ENCODE data around the gene YIF1A.
A peak's percentile ranks its signal among the peaks of the same experiment; 100 is the strongest.

Gene YIF1A, protein sequence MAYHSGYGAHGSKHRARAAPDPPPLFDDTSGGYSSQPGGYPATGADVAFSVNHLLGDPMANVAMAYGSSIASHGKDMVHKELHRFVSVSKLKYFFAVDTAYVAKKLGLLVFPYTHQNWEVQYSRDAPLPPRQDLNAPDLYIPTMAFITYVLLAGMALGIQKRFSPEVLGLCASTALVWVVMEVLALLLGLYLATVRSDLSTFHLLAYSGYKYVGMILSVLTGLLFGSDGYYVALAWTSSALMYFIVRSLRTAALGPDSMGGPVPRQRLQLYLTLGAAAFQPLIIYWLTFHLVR

DNA sequence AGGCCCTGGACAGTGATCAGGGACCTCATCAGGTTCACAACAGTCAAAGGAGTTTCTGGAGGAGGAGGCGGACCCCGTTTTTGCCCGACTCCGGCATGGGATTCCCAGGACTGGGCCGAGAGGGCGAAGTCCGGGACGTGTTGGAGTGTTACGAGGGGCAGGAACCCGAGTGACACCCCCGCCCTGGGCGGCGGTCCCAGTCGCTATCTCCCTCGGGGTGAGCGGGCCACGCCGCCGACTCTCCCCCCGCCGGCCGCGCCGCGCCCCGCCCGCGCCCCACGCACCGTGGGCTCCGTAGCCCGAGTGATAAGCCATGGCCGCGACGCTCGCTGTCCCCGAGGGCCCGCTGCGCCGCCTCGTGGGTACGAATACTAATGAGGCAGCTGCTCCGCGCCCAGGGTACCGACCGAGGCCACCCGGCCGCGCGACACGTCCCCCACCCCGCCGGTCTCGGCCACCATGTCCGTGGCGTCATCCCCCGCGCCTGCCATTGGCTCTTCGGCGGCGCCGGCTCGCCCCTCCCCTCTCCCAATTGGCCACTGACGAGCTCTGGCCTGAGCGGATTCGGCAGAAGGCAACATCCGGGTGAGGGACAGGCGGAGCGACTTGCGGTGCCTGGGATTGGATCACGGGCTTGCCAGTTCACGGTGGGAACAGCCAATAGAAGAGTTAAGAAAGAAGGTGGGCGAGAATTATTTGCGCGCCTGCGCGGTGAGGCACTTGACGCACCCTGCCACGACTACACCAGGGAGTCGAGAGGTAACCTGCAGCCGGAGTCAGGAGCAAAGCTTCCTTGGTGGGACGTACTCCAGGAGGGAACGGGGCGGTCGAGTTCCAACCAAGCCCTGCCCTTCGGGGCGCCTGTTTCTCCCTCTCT lies at the start of gene YIF1A:
Gene YIF1A, minus strand, starts transcription at position 473 of the 877 bp plus-strand sequence. Its CDS starts 158 bp downstream, at position 315.
- peak; percentile 99 for DNase-seq (ENCODE audit: low spot score)

DNA sequence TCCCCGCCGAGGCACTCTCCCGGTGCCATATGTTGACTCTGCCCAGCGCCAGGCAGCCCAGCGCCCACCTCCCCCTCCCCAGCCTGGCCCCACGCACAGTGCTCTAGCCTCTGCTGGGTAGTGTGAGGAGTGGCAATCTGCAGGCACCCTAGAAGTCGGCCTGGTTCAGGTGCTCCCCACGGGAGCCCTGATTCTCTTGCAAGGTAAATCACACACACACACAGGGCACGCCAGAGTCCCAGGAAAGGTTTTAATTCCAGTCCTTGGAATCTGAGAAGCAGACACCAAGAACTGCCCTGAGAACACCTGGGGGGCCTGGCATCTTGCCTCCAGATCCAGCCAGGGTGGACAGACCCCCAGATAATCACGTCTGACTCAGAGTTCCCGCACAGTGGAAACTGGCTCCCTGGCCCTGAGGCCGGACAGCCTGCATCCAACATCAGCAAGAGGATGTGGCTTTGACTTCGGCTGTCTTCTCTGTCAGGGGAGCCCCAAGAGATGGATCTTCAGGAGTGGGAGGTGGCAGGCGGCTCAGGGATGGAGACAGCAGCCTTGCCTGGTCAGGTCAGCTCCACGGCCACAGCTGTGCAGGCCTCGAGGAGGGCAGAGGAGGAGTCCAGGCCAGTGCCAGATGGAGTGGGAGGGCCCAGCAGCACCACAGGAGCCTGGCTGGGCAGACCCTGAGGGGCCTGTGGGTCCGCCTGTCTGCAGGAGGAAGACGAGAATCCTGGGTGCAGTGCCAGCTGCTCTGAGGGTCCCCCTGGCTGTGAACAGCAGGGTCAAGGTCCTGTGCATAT lies 48.4 kb upstream of the YIF1A start:
- no peak for DNase-seq (ENCODE audit: low spot score)

GRCh38 chr11:66336234-66337102 lies 47.5 kb upstream of the YIF1A start, which contains the start of gene RIN1:
TSS of gene RIN1 (minus strand) at chr11:66336434. CDS start at chr11:66336402, 32 bp downstream.
- DNase-seq (ENCODE audit: low spot score), result peak; percentile 66

DNA sequence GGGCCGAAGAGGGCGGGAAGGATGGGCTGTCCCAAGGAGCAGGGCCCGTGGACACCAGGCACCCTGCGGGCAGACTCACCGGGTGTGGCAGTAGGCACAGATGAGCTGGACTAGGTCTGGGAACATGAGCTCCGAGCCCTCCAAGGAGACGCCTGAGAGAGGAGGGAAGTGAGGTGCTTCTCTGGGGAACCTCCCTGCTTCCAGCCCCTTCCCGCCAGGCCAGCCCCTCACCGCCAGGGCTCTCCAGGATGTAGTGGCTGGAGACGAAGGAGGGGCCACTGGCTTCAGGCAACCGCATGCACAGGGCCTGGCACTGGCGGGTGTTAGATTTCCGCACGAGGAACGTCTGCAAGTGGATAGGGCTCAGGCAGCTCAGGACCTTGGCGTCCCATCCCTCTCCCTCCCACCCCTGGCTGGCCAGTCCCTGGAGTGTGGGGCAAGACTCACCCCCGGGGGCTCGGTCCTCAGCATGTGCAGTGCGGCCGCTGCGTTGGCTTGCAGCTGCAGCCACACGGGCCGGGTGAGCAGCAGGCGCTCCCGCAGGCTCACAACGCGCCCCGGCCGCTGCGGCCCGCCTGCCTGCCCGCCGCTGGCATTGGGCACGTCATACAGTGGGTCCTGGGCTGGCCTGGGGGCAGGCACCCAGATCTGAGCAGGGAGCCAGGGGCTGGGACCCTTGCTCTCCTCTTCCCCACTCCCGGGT lies 46.7 kb upstream of the YIF1A start:
- no peak for DNase-seq (ENCODE audit: low spot score)

GRCh38 chr11:66334605-66335442 lies 45.9 kb upstream of the YIF1A start:
- DNase-seq (ENCODE audit: low spot score), result no peak

GRCh38 chr11:66333896-66334604 lies 45.1 kb upstream of the YIF1A start:
- DNase-seq (ENCODE audit: low spot score), result no peak

GRCh38 chr11:66333220-66333877 lies 44.4 kb upstream of the YIF1A start:
- no peak for DNase-seq (ENCODE audit: low spot score)

- no peak for DNase-seq (ENCODE audit: low spot score)
These were observed 43.7 kb upstream of the YIF1A start for GRCh38 chr11:66332371-66333219.

DNA sequence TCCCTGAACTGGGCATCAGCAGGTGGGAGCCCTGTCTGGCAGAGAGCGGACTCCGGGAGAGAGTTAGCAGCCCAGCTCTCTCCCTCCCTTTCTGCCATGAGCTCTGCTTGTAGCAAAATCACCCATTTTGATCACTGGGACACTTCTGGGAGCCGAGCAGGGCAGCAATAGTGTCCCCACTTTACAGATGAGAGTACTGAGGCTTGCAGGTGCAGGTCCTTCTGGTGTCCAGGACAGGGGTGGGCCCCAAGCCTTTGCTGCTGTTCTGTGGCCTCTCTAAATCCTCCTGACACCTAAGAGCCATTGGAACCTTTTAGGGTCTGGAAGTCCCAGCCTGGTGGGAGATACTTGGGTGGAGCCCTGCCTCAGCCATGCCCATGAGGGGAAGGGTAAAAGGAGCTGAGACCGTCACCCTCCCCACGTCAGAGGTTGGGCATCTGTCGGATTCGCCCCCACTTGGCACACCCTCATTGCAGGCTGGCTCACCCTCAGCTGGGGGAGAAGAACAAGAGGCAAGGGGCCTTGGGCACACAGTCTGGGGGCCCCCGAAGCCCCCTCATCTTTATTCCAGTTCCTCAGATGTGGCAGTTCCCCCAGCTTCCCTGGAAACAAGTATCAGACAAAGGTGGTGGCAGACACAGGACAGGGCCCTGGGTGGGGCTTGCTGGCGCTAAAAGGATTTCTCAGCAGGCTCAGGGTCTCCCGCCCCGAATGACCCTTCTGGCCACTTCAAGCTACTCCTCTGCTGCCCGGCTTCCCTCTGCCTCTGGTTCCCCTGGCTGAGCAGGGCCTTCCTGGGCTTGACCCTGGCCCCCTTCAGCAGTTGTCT lies 42.8 kb upstream of the YIF1A start:
- DNase-seq (ENCODE audit: low spot score), result no peak

DNA sequence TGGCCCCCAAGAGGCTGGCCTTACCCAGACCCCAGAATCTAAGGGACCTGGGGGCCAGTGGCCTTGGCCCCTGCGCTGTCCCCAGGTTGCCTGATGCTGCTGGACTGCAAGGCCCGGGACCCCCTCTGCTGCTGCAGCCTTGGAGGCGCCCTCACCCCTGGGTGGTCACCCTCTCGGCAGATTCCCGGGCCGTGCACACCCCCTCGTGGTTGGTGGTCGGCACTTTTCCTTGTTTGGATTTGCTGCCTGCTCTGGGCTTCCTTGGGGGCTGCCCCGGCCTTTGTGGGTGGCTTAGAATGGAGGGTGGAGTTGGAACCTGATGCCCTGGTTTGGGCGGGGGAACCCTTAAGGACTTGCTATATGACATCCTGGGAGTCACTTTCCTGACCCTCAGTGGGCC lies 42.0 kb upstream of the YIF1A start:
- no peak for DNase-seq (ENCODE audit: low spot score)

DNA sequence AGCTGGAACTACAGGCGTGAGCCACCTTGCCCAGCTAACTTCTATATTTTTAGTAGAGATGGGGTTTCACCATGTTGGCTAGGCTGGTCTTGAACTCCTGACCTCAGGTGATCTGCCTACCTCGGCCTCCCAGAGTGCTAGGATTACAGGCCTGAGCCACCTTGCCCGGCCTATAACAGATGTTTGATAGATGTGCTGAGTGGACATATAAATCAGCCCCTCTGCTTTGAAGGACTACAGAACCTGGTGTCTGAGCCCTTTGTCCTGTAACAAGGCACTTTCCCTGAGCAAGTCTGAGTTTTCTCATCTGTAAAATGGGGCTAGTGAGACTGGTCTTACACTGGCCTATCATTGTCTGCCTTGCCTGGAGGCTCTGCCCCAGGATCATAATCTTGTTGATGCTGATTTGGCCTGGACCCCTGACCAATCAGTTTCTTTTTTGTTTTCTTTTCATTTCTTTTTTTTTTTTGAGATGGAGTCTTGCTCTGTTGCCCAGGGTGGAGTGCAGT lies 40.3 kb upstream of the YIF1A start:
- no peak for DNase-seq (ENCODE audit: low spot score)

DNA sequence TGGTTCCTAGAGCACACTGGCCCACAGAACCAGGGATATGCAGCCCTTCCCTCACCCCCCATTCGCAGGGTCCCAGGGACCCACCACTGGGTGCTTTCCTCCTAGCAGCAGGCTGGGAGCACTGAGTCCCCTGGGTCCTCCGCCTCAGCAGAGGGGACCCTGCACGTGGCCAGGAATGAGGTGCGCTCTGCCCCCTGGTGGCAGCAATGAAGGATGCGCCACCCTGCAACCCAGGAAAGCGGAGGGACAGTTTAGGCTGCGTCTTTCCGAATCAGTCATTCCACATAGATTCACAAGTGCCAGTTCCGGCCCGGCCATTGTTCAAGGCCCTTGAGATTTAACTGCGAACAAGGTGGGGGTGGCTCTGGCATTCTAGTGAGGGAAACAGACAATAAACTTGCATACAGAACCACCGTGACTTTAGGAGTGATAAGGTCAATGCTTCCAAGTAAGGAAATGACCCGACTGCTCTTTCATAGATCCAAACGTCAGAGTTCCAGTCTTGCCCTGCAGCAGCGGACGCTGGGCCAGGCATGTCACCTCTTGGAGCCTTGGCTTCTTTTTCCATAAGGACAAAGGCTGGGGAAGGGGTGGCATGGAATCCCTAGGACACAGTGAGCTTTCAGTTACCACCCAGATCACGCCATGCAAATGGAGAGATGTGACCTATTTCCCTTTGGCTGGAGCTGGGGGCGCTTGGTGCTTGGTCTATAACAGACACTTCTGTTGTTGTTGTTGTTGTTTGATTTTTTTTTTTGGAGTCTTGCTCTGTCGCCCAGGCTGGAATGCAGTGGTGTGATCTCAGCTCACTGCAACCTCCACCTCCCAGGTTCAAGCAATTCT lies 39.6 kb upstream of the YIF1A start:
- DNase-seq (ENCODE audit: low spot score), result peak; percentile 83

DNA sequence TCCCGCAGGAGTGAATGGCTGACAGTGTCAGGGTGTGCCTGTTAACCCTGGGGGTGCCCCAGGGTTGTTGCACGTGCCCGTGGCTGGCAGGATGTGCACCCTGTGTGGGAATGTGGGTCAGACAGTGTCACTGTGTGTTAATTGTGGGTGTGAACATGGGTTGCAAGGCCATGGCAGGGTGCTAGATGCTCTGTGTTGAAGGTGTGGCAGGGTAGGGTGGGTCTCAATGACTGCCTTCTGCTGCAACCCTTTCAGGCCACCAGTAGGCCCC lies 39.0 kb upstream of the YIF1A start:
- peak; percentile 42 for DNase-seq (ENCODE audit: low spot score)

DNA sequence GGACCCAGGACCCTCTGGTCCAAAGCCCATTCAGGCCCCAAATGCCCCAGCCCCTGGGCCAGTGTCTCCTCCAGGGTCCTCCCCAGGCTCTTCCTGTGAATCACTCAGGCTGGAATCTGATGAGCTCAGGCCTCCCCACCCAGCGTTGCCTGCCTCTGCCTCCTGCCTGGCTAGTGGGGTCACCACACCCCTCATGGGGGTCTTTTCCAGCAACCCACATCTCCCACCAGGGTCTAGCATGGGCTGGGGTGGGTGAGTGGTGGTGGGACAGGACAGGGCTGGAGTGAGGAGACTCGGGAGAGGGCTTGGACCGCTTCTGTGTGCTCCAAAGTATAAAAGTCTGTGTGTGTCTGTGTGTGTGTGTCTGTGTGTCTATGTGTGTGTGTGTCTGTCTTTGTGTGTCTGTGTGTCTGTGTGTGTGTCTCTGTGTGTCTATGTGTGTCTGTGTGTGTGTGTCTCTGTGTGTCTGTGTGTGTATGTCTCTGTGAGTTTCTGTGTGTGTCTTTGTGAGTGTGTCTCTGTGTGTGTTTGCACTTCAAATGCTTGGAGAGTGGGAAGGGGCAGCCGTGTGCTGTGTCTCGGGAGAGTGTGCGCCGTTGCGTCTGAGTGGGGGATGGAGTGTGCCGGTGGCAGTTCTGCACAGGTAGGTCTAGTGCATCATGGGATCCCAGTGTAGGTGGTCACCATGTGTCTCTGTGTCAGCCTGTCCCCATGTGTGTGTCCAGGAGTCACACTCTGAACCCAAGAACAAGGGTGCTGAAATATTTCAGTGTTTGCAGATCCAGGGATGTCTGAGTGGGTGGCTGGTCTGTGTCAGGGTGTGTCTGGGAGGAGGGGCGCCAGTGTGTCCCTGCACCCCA lies 38.5 kb upstream of the YIF1A start:
- DNase-seq (ENCODE audit: low spot score), result no peak
